Measurements from ENCODE around the gene SPATA6L.
A peak's percentile ranks its signal among the peaks of the same experiment; 100 is the strongest.

SPATA6L gene

DNA sequence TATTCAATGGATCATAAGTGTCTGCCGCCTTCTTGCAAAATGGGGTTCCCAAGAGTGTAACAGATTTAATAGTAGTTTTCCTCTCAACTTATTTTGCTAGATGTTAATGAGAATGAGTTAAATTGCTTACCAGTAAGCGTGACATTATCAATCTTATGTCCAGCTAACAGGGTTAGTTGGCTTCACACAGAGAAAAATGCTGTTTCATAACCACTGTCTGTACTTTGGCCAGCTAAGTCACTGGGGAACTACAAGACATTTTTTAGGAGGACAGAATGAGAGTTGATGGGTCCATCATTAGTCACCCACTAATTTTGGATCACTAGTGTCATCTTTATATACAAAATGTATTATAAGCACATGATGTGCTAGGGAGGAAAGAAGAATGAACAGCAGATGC, 14.5 kb upstream of the SPATA6L start:
- in situ Hi-C loops (cut with HindIII; ENCODE audit: low pct_ligation_motif_present, low sequenced_read_pairs): no loop called here
- H3K4me3 ChIP-seq (ENCODE audit: low read depth, low read length): peak overlapping the region; percentile 88
- DNase-seq: no peak
- peaks cover 5% of the 10 kb centered on the region for H3K36me3 ChIP-seq (replicated peaks)
- H3K27ac ChIP-seq: peak overlapping the region; percentile 93
- TF ChIP-seq, protein P1, sequence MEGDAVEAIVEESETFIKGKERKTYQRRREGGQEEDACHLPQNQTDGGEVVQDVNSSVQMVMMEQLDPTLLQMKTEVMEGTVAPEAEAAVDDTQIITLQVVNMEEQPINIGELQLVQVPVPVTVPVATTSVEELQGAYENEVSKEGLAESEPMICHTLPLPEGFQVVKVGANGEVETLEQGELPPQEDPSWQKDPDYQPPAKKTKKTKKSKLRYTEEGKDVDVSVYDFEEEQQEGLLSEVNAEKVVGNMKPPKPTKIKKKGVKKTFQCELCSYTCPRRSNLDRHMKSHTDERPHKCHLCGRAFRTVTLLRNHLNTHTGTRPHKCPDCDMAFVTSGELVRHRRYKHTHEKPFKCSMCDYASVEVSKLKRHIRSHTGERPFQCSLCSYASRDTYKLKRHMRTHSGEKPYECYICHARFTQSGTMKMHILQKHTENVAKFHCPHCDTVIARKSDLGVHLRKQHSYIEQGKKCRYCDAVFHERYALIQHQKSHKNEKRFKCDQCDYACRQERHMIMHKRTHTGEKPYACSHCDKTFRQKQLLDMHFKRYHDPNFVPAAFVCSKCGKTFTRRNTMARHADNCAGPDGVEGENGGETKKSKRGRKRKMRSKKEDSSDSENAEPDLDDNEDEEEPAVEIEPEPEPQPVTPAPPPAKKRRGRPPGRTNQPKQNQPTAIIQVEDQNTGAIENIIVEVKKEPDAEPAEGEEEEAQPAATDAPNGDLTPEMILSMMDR (IDR thresholded peaks at IDR 0.05; ENCODE audit: low read depth, low read length, missing control alignments): no peak
- no peaks in the 10 kb centered on the region for H3K27me3 ChIP-seq (replicated peaks)

DNA sequence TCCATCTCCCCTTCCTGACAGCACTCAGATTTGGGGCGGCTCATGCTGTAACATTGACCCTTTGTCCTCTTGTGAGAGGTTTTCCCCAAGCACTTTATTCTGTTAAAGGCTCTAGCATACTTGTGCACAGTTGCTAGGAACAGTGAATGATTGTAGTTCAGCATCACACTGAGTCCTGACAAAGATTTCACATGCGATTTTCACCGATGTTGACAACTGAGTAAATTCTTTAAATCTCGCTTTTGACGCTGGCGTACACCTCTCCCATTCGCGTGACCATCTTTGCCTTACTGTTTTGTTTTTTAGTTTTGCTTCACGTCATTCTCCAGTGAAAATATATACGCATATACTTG, 13.9 kb upstream of the SPATA6L start:
- Histone ChIP-seq H3K36me3 (replicated peaks) (peaks cover 4% of the 10 kb centered on the region), H3K27me3 (replicated peaks) (no peaks in the 10 kb centered on the region), H3K4me3 (ENCODE audit: low read depth, low read length) (peak overlapping the region; percentile 88), H3K27ac (peak overlapping the region; percentile 93)
- DNase-seq: no peak
- in situ Hi-C loops (cut with HindIII; ENCODE audit: low pct_ligation_motif_present, low sequenced_read_pairs): no loop called here
- TF ChIP-seq, protein P1 (IDR thresholded peaks at IDR 0.05; ENCODE audit: low read depth, low read length, missing control alignments): no peak

DNA sequence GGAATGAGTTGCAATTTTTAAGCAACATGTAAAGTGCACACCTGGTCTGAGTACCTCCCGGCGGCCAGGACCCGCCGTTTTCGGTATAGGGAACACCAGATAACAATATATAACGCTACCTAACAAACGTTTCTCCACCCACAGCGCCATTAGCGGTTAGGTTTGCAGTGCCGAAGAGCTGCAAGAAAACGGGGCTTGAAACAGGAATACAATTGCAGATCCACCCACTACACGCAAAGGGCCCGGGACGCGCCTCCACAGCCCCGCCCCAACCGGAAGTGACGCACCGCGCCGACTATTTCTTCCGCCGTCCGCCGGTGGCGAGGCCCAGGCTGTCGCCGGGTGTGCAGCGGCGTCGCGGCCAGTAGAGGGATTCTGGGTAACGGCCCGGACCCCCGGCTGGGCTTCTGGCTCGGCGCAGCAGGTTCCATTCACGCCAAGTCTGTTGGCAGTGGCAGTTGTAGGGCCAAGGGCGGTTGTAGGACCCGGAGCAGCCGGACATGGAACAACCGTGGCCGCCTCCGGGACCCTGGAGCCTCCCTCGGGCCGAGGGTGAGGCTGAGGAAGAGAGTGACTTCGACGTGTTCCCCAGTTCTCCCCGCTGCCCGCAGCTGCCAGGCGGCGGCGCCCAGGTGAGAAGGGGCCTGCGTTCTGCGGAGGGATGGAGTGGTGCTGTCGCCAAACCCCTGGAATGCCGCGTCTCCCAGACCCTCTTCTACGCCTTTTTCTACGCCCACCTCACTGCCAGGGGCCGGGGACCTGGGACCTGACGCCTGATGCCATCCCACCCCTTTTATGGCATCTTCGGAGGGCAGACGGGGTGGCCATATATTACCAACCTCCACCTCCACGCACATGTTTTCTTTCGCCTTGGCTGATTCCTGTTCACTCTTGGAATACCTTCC, 13.2 kb upstream of the SPATA6L start, which contains the start of gene CDC37L1:
Gene CDC37L1 (plus strand): TSS at position 302 of the 905 bp plus-strand sequence. CDS start 199 bp downstream, at position 501.
- Histone ChIP-seq H3K27me3 (replicated peaks) (no peaks in the 10 kb centered on the region), H3K27ac (peak within 1 kb of the TSS; percentile 93), H3K4me3 (ENCODE audit: low read depth, low read length) (peak within 1 kb of the TSS; percentile 88), H3K36me3 (replicated peaks) (no peaks in the 10 kb centered on the region)
- TF ChIP-seq, protein P1 (IDR thresholded peaks at IDR 0.05; ENCODE audit: low read depth, low read length, missing control alignments): peak; percentile 71
- peak; percentile 95 for DNase-seq
- in situ Hi-C loops (cut with HindIII; ENCODE audit: low pct_ligation_motif_present, low sequenced_read_pairs): no loop called here

DNA sequence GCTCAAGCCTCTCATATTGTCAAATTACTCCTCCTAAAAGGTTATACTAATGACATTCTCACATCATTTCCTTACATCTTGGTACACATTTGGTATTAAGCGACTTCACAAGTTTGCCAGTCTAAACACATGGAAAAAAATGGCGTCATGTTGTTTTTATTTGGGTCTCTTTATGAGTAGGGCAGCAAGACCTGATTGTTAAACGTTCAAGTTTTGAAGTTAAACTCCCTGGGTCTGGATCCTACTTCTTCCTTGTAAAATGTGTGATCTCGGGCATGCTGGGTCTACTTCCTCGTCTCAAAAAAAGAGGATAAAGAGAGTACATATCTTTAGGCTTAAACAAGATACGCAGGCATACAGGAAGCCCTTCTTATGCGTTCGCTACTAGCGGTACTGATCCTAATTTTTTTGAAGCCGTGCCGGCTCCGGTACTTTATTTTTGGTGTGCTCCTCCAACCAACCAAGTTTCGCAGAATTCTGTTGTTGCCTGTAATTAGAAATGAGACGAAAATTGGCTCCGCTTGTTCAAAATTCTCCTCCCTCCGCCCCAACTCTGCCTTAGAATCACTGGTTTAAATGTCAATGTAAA, 12.5 kb upstream of the SPATA6L start:
- peak overlapping the region; percentile 88 for H3K4me3 ChIP-seq (ENCODE audit: low read depth, low read length)
- in situ Hi-C loops (cut with HindIII; ENCODE audit: low pct_ligation_motif_present, low sequenced_read_pairs): no loop called here
- DNase-seq: no peak
- no peaks in the 10 kb centered on the region for H3K27me3 ChIP-seq (replicated peaks)
- TF ChIP-seq, protein P1 (IDR thresholded peaks at IDR 0.05; ENCODE audit: low read depth, low read length, missing control alignments): no peak
- H3K36me3 ChIP-seq (replicated peaks): no peaks in the 10 kb centered on the region
- peak overlapping the region; percentile 93 for H3K27ac ChIP-seq

DNA sequence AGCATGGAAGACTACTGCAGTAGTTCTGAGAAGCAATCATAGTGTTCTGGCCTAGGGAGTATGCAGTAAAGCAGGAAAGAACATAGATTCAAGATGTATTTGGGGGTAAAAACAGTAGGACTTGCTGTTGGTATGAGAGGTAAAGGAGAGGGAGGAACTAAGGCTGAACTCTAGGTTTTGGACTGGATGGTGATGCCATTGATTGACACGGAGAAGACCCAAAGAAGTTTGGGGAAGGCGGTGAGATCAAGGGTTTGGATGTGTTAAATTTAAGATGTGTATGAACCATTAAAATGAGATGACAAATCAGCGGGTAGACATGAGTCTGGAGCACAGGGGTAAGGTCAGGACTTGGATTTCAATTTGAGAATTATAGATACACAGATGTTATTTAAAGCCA, 11.1 kb upstream of the SPATA6L start:
- TF ChIP-seq, protein P1 (IDR thresholded peaks at IDR 0.05; ENCODE audit: low read depth, low read length, missing control alignments): no peak
- no peak overlapping the region for H3K4me3 ChIP-seq (ENCODE audit: low read depth, low read length)
- H3K36me3 ChIP-seq (replicated peaks): no peaks in the 10 kb centered on the region
- in situ Hi-C loops (cut with HindIII; ENCODE audit: low pct_ligation_motif_present, low sequenced_read_pairs): no loop called here
- no peaks in the 10 kb centered on the region for H3K27me3 ChIP-seq (replicated peaks)
- no peak for DNase-seq
- no peak overlapping the region for H3K27ac ChIP-seq

All from brain microvascular endothelial cell (primary cell).